Tibial nerve (tissue), 3 donors: ENCODE measurements around the gene PLD2.

Source experiments
- POLR2A ChIP-seq, 2 donors: fragments of 450-650 bp; IDR thresholded peaks; one replicate each; pipeline ENCODE4 v1.6.1; 2017; ENCODE audit warnings: antibody characterized with exemption in 2 of 2, mild to moderate bottlenecking in 2 of 2, moderate library complexity in 2 of 2
- TF ChIP-seq, protein P1 (sequence below), 5 experiments: fragments of 200-600 bp in 3 of 5; fragments of 450-650 bp in 2 of 5; sonication (generic) in 3 of 5; IDR thresholded peaks; one replicate each; pipeline ENCODE4 v1.5.1; 2016 to 2019; ENCODE audit warnings: antibody characterized with exemption in 5 of 5, mild to moderate bottlenecking in 3 of 5, moderate library complexity in 2 of 5

DNA sequence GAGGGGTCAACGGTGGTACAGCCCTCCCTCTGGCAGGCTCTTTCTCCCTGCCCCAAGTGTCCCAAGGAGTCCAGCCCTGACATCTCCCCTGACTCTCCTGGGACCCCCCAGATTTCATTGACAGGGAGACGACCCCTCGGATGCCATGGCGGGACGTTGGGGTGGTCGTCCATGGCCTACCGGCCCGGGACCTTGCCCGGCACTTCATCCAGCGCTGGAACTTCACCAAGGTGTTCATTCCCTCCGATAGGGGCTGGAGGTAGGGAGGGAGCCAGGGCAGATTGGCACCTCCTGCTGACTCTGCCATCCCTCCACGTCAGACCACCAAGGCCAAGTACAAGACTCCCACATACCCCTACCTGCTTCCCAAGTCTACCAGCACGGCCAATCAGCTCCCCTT is 9.9 kb downstream of the PLD2 start:
- TF ChIP-seq, protein P1, sequence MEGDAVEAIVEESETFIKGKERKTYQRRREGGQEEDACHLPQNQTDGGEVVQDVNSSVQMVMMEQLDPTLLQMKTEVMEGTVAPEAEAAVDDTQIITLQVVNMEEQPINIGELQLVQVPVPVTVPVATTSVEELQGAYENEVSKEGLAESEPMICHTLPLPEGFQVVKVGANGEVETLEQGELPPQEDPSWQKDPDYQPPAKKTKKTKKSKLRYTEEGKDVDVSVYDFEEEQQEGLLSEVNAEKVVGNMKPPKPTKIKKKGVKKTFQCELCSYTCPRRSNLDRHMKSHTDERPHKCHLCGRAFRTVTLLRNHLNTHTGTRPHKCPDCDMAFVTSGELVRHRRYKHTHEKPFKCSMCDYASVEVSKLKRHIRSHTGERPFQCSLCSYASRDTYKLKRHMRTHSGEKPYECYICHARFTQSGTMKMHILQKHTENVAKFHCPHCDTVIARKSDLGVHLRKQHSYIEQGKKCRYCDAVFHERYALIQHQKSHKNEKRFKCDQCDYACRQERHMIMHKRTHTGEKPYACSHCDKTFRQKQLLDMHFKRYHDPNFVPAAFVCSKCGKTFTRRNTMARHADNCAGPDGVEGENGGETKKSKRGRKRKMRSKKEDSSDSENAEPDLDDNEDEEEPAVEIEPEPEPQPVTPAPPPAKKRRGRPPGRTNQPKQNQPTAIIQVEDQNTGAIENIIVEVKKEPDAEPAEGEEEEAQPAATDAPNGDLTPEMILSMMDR (IDR thresholded peaks at IDR 0.05): no peak
- no peak for TF ChIP-seq POLR2A (IDR thresholded peaks at IDR 0.05)
